Activated gamma-delta T cell treated with anti-CD3 and anti-CD28 coated beads, Interleukin-2, amount 50 U/mL, for 16 hours (primary cell): ENCODE data around the gene HOXB7.

ENCODE experiments used
- DNase-seq: peaks from one replicate; pipeline ENCODE4 v3.0.0-alpha.2; 2020; ENCODE audit warnings: low read depth

Gene HOXB7

GRCh38 chr17:48623583-48623982, 12.8 kb upstream of the HOXB7 start:
- DNase-seq, result no peak

GRCh38 chr17:48622857-48623256, 12.0 kb upstream of the HOXB7 start:
- DNase-seq, result no peak

- no peak for DNase-seq
Observed at GRCh38 chr17:48621410-48622392, 10.9 kb upstream of the HOXB7 start.

GRCh38 chr17:48620461-48621139, 9.8 kb upstream of the HOXB7 start:
- no peak for DNase-seq

- no peak for DNase-seq
Observed at GRCh38 chr17:48619826-48620449, 9.1 kb upstream of the HOXB7 start.

GRCh38 chr17:48618256-48618896, 7.6 kb upstream of the HOXB7 start:
- DNase-seq, result peak; percentile 69

GRCh38 chr17:48617471-48618255, 6.8 kb upstream of the HOXB7 start:
- no peak for DNase-seq

- DNase-seq, result no peak
Observed at GRCh38 chr17:48616717-48617470, 6.1 kb upstream of the HOXB7 start.

GRCh38 chr17:48615963-48616716, 5.3 kb upstream of the HOXB7 start:
- DNase-seq, result no peak

- DNase-seq, result no peak
Observed at GRCh38 chr17:48615047-48615962, 4.5 kb upstream of the HOXB7 start, which contains the start of gene HOXB8. Gene HOXB8, minus strand, starts transcription at chr17:48615292. Its CDS starts 588 bp downstream, at chr17:48614704.

- no peak for DNase-seq
Observed at GRCh38 chr17:48613862-48614694, 3.3 kb upstream of the HOXB7 start.

- no peak for DNase-seq
Observed at GRCh38 chr17:48612854-48613691, 2.3 kb upstream of the HOXB7 start.

- no peak for DNase-seq
Observed at GRCh38 chr17:48612456-48612853, 1.6 kb upstream of the HOXB7 start.

- no peak for DNase-seq
Observed at GRCh38 chr17:48611681-48612455, 1.1 kb upstream of the HOXB7 start.

GRCh38 chr17:48611213-48611612, 396 bp upstream of the HOXB7 start:
- DNase-seq, result no peak

GRCh38 chr17:48609759-48610281, 997 bp downstream of the HOXB7 start:
- DNase-seq, result no peak
